SJCRH30 (cell line): ENCODE measurements around the gene DES. TPM values are rescaled to one million over a fixed set of nuclear protein-coding genes. Genes with fewer than 3 reads are reported as not detected.
"Not testable (repeated sequence)": the region's sequence is repeated elsewhere in the genome, so short reads cannot be mapped to it uniquely, and the experiment has no call there.

ENCODE experiments used
- DNase-seq, 2 experiments: peaks; one replicate each; pipeline ENCODE4 v3.0.0-alpha.2; 2015 to 2020
- H3K27ac ChIP-seq: fragments of 250-450 bp; sonication (Bioruptor Pico); 2 replicates; pipeline ENCODE4 v1.5.1; 2020; ENCODE audit warnings: mild to moderate bottlenecking, moderate library complexity
- H3K27me3 ChIP-seq: fragments of 250-450 bp; sonication (Bioruptor Pico); 2 replicates; pipeline ENCODE4 v1.5.1; 2020; ENCODE audit warnings: mild to moderate bottlenecking, moderate library complexity
- H3K36me3 ChIP-seq: fragments of 250-450 bp; sonication (Bioruptor Pico); 2 replicates; pipeline ENCODE4 v1.5.1; 2020; ENCODE audit warnings: mild to moderate bottlenecking, moderate library complexity
- H3K4me1 ChIP-seq: fragments of 250-450 bp; sonication (Bioruptor Pico); 2 replicates; pipeline ENCODE4 v1.5.1; 2020; ENCODE audit warnings: mild to moderate bottlenecking, moderate library complexity
- H3K4me3 ChIP-seq: fragments of 250-450 bp; sonication (Bioruptor Pico); 2 replicates; pipeline ENCODE4 v1.5.1; 2020; ENCODE audit warnings: mild to moderate bottlenecking, moderate library complexity
- H3K9me3 ChIP-seq: fragments of 250-450 bp; sonication (Bioruptor Pico); replicated peaks from 2 replicates; pipeline ENCODE4 v1.5.1; 2020; ENCODE audit warnings: mild to moderate bottlenecking, moderate library complexity
- total RNA-seq: library from RNA; depleted of rRNA; stranded (reverse); fragments of >200 nt; shearing (Covaris generic); gene quantifications from 2 replicates; pipeline ENCODE4 v1.2.3, GENCODE V29; 2014

The DES gene
- total RNA-seq, 1 experiment from 2014 or later = 331 TPM

DNA sequence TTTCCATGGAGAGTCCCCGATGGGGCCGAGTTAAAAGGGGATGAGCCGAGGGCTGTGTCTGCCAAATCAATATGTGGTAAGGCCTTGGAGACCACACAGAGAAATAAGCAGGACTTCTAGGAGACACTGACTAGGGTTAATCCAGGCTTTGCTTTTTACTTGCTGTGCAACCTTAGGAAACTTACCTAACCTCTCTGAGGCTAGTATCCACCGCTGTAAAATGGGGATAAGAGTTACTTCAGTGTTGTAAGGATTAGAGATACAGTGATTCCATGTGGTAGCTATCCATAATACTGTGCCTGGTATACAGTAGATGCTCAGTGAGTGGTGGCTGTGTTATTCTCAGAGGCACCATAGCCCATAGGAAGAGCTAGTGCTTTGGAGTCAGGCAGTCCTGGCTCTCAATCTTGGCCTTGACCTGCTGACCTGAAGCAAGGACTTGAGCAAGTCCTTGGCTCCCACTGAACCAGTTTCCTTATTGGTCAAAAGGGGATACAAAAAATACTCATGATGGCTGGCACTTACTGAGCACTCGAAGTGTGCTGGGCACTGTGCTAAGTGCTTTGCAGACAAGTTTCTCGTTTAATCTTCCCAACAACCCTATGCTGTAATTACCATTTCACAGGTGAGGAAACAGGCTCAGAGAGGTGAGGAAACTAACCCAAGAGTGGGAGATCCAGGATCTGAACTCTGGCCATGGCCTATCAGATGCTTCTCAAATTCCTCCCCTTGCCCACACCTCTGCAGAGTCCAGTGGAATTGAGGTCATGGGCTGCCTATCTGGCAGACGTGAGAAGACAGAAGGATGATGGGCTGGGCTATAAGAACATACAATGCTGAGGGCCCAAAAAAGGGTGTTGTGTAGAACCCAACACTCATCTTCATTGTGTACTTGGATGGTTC, 12.0 kb upstream of the DES start:
- Histone ChIP-seq H3K27me3 (no peaks in the 10 kb centered on the region), H3K36me3 (no peaks in the 10 kb centered on the region), H3K9me3 (no peaks in the 10 kb centered on the region), H3K4me3 (no peak overlapping the region), H3K27ac (peak overlapping the region; percentile 87; the same call in 1 of the 2 replicates), H3K4me1 (peaks cover 56% of the 10 kb centered on the region)
- DNase-seq = no peak

DNA sequence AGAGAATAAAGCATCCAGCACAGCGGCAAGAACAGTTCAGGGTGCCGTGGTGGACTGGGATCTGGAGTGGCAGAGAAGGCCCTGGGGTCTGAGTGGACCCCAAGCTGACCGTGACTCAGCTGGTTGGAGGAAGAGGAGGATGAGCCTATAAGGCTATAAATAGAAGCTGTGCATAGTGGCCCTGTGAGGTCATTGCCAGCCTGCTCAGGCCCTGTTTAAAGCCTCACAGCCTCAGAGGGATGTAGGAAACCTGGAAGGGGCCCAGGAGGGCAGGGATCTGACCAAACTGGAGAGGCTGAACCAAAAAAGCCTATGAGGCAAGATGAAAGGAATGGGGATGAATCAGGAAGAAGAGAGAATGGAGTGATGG, 11.3 kb upstream of the DES start:
- no peaks in the 10 kb centered on the region for H3K36me3 ChIP-seq
- H3K27ac ChIP-seq = peak overlapping the region; percentile 21; the same call in 1 of the 2 replicates
- no peaks in the 10 kb centered on the region for H3K27me3 ChIP-seq
- no peaks in the 10 kb centered on the region for H3K9me3 ChIP-seq
- peaks cover 56% of the 10 kb centered on the region for H3K4me1 ChIP-seq
- no peak overlapping the region for H3K4me3 ChIP-seq
- DNase-seq = peak; percentile 64 to 74

- not testable (repeated sequence) for H3K9me3 ChIP-seq, H3K4me3 ChIP-seq, H3K36me3 ChIP-seq, DNase-seq, H3K27me3 ChIP-seq, H3K27ac ChIP-seq
- peaks cover 56% of the 10 kb centered on the region for H3K4me1 ChIP-seq
Observed at GRCh38 chr2:219407343-219407742, 10.8 kb upstream of the DES start.

DNA sequence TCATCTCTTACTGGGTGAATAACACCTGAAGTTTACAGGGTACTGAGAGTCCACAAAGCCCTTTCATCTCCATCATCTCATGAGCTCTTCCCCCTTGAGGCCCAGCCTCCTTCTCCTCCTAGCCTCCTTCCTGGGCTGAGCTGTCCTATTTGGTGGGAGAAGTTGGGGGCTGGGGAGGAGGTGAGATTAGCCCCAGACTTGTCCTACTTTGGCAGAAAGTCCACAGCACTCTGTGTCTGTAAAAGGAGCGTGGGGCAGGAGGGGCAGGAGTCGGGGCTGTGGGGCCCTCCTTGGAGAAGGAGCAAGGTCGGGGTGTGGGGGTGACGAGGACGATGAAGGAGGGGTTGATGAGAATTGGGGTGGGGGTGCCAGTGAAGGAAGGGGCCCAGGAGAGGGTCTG, 10.0 kb upstream of the DES start:
- DNase-seq = no peak
- Histone ChIP-seq H3K4me3 (no peak overlapping the region), H3K9me3 (no peaks in the 10 kb centered on the region; the same call in 1 of the 2 replicates), H3K36me3 (no peaks in the 10 kb centered on the region; the same call in 1 of the 2 replicates), H3K27me3 (no peaks in the 10 kb centered on the region), H3K27ac (no peak overlapping the region), H3K4me1 (peaks cover 54% of the 10 kb centered on the region)

- no peaks in the 10 kb centered on the region for H3K27me3 ChIP-seq
- peaks cover 49% of the 10 kb centered on the region for H3K4me1 ChIP-seq
- no peak for DNase-seq
- no peak overlapping the region for H3K27ac ChIP-seq
- no peak overlapping the region for H3K4me3 ChIP-seq
- no peaks in the 10 kb centered on the region; the same call in 1 of the 2 replicates for H3K9me3 ChIP-seq
- no peaks in the 10 kb centered on the region; the same call in 1 of the 2 replicates for H3K36me3 ChIP-seq
Observed at GRCh38 chr2:219408631-219409030, 9.5 kb upstream of the DES start.

GRCh38 chr2:219409619-219410018, 8.6 kb upstream of the DES start:
- no peak overlapping the region for H3K27ac ChIP-seq
- no peaks in the 10 kb centered on the region for H3K27me3 ChIP-seq
- DNase-seq = no peak
- H3K4me3 ChIP-seq = no peak overlapping the region
- H3K9me3 ChIP-seq = no peaks in the 10 kb centered on the region; the same call in 1 of the 2 replicates
- no peaks in the 10 kb centered on the region; the same call in 1 of the 2 replicates for H3K36me3 ChIP-seq
- peaks cover 39% of the 10 kb centered on the region for H3K4me1 ChIP-seq

GRCh38 chr2:219410390-219410789, 7.8 kb upstream of the DES start:
- no peak overlapping the region for H3K27ac ChIP-seq
- no peak for DNase-seq
- H3K9me3 ChIP-seq = no peaks in the 10 kb centered on the region; the same call in 1 of the 2 replicates
- H3K27me3 ChIP-seq = no peaks in the 10 kb centered on the region
- no peaks in the 10 kb centered on the region; the same call in 1 of the 2 replicates for H3K36me3 ChIP-seq
- H3K4me3 ChIP-seq = no peak overlapping the region
- H3K4me1 ChIP-seq = peaks cover 32% of the 10 kb centered on the region

- no peaks in the 10 kb centered on the region for H3K27me3 ChIP-seq
- DNase-seq = no peak
- no peaks in the 10 kb centered on the region; the same call in 1 of the 2 replicates for H3K9me3 ChIP-seq
- H3K36me3 ChIP-seq = no peaks in the 10 kb centered on the region; the same call in 1 of the 2 replicates
- no peak overlapping the region for H3K27ac ChIP-seq
- H3K4me1 ChIP-seq = peaks cover 17% of the 10 kb centered on the region
- no peak overlapping the region for H3K4me3 ChIP-seq
Observed at GRCh38 chr2:219414857-219415256, 3.3 kb upstream of the DES start.

- Histone ChIP-seq H3K4me3 (no peak overlapping the region), H3K27ac (no peak overlapping the region), H3K4me1 (peaks cover 17% of the 10 kb centered on the region), H3K9me3 (no peaks in the 10 kb centered on the region; the same call in 1 of the 2 replicates), H3K27me3 (no peaks in the 10 kb centered on the region), H3K36me3 (peaks cover 3% of the 10 kb centered on the region)
- no peak for DNase-seq
Observed at GRCh38 chr2:219415580-219416234, 2.5 kb upstream of the DES start.

GRCh38 chr2:219416235-219416602, 2.0 kb upstream of the DES start:
- DNase-seq = no peak
- Histone ChIP-seq H3K4me1 (peaks cover 17% of the 10 kb centered on the region), H3K27ac (no peak overlapping the region), H3K27me3 (no peaks in the 10 kb centered on the region), H3K36me3 (peaks cover 8% of the 10 kb centered on the region), H3K9me3 (no peaks in the 10 kb centered on the region; the same call in 1 of the 2 replicates), H3K4me3 (no peak overlapping the region)

DNA sequence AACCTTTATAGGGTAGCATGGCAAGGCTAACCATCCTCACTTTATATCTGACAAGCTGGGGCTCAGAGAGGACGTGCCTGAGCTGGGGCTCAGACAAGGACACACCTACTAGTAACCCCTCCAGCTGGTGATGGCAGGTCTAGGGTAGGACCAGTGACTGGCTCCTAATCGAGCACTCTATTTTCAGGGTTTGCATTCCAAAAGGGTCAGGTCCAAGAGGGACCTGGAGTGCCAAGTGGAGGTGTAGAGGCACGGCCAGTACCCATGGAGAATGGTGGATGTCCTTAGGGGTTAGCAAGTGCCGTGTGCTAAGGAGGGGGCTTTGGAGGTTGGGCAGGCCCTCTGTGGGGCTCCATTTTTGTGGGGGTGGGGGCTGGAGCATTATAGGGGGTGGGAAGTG, 1.2 kb upstream of the DES start:
- no peak overlapping the region for H3K4me3 ChIP-seq
- peaks cover 17% of the 10 kb centered on the region for H3K4me1 ChIP-seq
- no peaks in the 10 kb centered on the region for H3K27me3 ChIP-seq
- no peak for DNase-seq
- H3K27ac ChIP-seq = peak overlapping the region; percentile 65; the same call in 1 of the 2 replicates
- no peaks in the 10 kb centered on the region; the same call in 1 of the 2 replicates for H3K9me3 ChIP-seq
- peaks cover 10% of the 10 kb centered on the region for H3K36me3 ChIP-seq

GRCh38 chr2:219417374-219417773, 803 bp upstream of the DES start:
- H3K4me1 ChIP-seq = peaks cover 17% of the 10 kb centered on the region
- H3K4me3 ChIP-seq = peak overlapping the region; percentile 67
- DNase-seq = peak; percentile 68 to 73
- H3K9me3 ChIP-seq = no peaks in the 10 kb centered on the region; the same call in 1 of the 2 replicates
- H3K36me3 ChIP-seq = peaks cover 12% of the 10 kb centered on the region
- H3K27me3 ChIP-seq = no peaks in the 10 kb centered on the region
- H3K27ac ChIP-seq = peak overlapping the region; percentile 65

- Histone ChIP-seq H3K27me3 (no peaks in the 10 kb centered on the region), H3K36me3 (peaks cover 23% of the 10 kb centered on the region), H3K4me3 (peak overlapping the region; percentile 67), H3K27ac (peak overlapping the region; percentile 65; the same call in 1 of the 2 replicates), H3K4me1 (peaks cover 17% of the 10 kb centered on the region), H3K9me3 (no peaks in the 10 kb centered on the region)
- no peak for DNase-seq
Observed at GRCh38 chr2:219419012-219419324, 791 bp downstream of the DES start.

- H3K36me3 ChIP-seq = peaks cover 29% of the 10 kb centered on the region
- no peak overlapping the region for H3K27ac ChIP-seq
- peaks cover 17% of the 10 kb centered on the region for H3K4me1 ChIP-seq
- H3K4me3 ChIP-seq = peak overlapping the region; percentile 67
- H3K27me3 ChIP-seq = no peaks in the 10 kb centered on the region
- H3K9me3 ChIP-seq = no peaks in the 10 kb centered on the region
- peak in 1 of 2 experiments; percentile 48 for DNase-seq
Observed at GRCh38 chr2:219419331-219420197, 1.4 kb downstream of the DES start.
